AG09319 (cell line): ENCODE measurements around the gene PER3.
A peak's percentile ranks its signal among the peaks of the same experiment; 100 is the strongest.

Experiments
- DNase-seq: peaks from one replicate; pipeline ENCODE4 v3.0.0-alpha.2; 2010; ENCODE audit warnings: low read depth; ENCODE audit errors: extremely low read depth
- TF ChIP-seq, protein P1 (sequence below): IDR thresholded peaks from 2 replicates; pipeline ENCODE4 v1.5.1; 2011; ENCODE audit warnings: low read depth, mild to moderate bottlenecking, inconsistent platforms, low read length, moderate library complexity

PER3 gene

DNA sequence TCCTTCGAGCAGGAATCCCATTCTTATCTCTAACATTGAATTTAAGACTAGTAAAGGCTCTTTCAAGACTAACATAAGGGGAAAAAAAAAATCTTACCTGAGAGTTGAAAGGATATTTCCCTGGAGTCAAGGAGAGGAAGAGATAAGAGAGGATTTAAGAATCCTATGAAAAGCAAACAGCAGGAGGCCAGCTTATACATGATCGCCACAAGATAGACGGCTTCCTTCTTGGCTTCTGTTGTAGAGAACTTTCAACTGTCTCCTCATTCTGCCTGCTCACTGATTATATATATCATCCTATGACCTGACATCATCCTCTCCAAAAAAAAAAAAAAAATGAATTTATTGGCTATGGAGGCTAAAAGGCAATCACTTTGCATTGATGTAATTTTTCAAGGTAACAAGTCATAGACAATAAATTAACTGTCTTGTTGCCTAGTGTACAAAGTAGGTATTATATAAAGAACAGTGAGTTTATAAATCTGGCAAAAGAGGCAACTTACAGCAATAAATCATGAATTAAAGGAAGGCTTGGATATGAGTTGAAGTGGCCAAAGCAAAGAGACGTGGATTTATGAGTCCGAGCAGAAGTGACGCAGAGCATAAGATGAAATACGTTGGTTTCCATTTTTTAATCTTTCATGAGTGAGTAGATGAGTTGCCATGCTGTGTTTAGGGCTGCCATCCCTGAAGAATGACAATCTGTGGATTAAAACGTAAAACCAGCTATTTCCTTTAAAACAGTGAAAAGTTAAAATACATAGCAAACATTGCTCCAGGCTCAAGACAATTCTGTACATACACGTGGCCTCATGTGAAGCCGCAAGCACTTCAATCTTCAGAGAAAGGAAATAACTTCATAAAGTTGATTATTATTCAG is 69.0 kb downstream of the PER3 start, which contains the start of gene UTS2:
Gene UTS2, minus strand, starts transcription at position 262 of the 880 bp plus-strand sequence. Its CDS starts 62 bp downstream, at position 200.
- DNase-seq, result no peak
- TF ChIP-seq, protein P1, sequence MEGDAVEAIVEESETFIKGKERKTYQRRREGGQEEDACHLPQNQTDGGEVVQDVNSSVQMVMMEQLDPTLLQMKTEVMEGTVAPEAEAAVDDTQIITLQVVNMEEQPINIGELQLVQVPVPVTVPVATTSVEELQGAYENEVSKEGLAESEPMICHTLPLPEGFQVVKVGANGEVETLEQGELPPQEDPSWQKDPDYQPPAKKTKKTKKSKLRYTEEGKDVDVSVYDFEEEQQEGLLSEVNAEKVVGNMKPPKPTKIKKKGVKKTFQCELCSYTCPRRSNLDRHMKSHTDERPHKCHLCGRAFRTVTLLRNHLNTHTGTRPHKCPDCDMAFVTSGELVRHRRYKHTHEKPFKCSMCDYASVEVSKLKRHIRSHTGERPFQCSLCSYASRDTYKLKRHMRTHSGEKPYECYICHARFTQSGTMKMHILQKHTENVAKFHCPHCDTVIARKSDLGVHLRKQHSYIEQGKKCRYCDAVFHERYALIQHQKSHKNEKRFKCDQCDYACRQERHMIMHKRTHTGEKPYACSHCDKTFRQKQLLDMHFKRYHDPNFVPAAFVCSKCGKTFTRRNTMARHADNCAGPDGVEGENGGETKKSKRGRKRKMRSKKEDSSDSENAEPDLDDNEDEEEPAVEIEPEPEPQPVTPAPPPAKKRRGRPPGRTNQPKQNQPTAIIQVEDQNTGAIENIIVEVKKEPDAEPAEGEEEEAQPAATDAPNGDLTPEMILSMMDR, result no peak

DNA sequence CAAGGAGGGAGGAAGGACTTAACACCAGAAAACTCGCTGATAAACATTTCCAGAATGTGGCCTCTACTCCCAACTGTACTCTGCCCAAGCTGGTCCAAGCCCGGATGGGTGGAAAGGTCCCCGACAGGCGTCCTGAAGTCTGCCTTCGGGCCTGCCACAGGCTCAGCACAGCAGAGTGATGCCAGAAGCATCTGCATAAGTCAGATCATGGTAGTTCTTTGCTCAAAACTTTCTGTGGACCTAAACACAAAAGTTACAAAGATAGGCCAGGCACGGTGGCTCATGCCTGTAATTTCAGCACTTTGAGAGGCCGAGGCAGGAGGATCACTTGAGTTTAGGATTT is 69.6 kb downstream of the PER3 start:
- DNase-seq, result no peak
- TF ChIP-seq, protein P1, result no peak

DNA sequence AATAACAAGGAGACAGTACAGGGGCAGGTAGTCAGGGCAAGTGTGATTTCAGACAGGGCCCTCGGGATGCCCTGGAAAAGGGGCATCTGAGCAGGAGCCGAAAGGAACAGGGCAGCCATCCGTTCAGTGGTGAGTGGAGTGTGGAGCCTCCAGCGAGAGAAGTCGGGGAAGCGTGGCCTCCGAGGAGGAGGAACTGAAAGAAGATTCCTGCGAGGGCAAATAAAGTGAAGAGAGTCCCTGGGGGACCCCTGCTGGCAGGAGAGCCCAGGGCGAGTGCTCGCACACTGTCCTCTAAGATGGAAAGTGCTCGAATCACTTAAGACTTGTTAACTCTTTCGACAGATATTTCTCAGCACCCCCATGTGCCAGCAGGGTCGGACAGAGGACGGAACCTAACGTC is 72.3 kb downstream of the PER3 start:
- DNase-seq, result no peak
- TF ChIP-seq, protein P1, result peak; percentile 27

DNA sequence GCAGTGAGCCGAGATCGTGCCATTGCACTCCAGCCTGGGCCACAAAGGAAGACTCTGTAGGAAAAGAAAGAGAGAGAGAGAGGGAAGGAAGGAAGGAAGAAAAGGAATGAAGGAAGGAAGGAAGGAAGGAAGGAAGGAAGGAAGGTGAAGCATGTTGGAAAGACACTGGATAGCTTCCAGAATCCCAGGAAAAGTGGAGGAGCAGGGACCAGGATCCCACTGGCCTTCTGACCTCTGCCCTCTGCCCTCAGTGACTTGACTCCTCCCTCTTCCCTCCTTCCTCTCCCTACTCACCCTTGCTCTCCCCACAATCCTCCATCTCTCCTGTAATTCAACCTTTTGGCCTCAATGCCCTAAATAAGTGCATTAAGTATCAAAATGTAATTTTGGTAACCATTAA is 72.9 kb downstream of the PER3 start:
- TF ChIP-seq, protein P1, result no peak
- no peak for DNase-seq

DNA sequence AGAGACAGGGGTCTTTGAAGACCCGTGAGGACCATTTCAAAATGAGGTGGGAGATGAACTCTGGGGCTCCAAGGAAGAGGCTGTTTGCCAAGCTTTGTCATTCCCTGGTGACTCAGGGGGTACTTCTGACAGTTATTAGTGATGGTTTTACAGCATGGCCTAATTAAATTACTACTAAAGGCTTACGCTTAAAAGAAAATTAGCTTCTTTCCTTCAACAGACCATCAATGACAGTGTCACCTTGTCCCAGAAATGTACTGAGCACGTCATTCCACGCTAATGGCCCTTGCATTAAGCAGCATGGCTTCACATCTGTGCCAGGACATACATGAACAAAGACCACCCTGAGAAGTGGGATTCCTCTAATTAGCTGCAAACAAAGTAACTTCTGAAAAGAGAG is 73.9 kb downstream of the PER3 start:
- TF ChIP-seq, protein P1, result no peak
- no peak for DNase-seq

DNA sequence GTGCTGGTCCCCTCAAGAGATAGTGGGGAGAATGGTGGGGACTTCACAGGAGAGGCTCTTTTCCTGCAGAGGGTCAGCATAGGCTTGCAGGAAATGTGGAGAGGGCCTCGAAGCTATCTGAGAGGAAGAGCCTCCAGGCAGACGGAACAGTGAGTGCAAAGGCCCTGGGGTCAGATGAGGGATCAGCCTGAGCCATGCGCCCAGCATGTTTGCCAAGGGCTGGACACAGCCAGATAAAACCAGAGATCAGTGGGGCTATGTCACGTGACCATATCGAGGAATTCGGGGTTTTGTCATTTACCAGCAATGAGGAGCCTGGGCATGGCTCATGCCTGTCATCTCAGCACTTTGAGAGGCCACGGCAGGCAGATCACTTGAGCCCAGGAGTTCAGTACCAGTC is 75.3 kb downstream of the PER3 start:
- TF ChIP-seq, protein P1, result no peak

DNA sequence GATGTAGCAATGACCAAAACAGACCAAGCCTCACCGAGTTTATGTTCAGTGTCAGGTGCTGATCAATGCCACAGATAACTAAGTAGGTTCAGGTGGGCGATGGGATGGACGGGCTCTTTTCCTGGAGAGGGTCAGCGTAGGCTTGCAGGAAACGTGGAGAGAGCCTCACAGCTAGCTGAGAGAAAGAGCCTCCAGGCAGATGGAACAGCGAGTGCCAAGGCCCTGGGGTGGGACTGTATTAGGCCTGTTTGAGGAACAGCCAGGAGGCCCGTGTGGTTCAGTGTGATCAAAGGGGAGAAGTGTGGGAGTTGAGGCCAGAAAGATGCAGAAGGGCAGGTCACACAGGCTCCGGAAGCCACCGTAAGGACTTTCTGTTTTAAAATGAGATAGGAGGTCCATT is 76.0 kb downstream of the PER3 start:
- TF ChIP-seq, protein P1, result no peak
- DNase-seq, result no peak

More for the DNA sequence above, 75.3 kb downstream of the PER3 start:
- DNase-seq, result no peak
